ENCODE data around the gene RAMP1.
"Not testable (repeated sequence)": the region's sequence is repeated elsewhere in the genome, so short reads cannot be mapped to it uniquely, and the experiment has no call there.

RAMP1 gene

DNA sequence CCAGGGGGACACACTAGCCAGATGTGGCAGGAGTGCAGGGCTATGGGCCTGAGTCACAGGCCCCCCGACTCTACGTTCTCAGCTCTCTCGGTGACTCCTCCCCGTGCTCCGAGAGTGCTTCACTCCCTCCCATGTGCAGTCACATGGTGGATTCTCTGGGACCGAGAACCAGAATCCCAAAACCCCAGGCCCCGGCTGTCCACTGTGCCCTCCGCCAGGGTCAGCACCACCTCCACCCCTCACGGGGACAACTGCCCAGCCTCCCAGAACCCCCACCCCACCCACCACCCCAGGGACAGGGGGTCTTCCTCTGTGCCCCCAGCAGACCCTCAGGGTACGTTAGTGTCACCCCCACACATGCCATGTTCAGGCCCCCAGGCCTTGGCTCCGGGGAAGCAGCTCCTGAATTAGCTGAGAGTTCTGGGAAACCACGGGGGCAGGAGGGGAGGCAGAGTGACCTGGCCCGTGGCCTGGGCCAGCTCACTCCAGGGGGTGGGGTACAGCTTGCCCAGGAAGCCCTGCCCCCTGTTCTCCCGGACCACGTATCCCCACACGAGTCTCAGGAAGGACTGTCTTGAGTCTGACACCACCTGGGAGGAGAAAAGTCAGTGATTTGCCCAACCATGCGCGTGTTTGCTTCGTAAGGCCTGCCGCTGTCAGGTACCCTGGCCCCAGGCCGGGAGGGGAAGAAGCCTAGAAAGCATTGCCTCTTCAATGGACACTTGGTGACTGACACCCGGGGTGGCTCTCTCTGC, 4.4 kb downstream of the RAMP1 start:
- no peak for DNase-seq (ENCODE audit: low spot score)

DNA sequence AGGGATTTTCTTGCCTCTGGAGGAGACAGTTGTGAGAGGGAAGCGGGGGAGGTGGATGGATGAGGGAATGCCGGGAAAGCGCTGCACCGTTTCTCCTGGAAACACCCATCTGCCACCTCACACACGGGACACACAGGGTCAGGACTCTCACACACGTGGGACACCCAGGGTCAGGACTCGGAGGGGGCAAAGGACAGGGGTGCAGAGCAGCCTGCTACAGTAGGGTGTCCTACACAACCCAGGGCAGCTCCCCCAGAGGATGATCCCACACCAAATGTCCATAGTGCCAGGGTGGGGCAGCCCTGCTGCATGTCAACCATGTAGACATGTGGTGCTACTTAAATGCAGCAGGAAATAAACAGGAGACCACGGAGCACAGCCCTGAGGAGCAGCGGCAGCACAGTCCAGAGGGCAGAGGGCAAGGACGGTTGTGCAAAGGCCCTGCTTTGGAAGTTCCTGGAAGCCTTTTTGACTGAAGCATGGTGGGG, 5.1 kb downstream of the RAMP1 start:
- no peak for DNase-seq (ENCODE audit: low spot score)

DNA sequence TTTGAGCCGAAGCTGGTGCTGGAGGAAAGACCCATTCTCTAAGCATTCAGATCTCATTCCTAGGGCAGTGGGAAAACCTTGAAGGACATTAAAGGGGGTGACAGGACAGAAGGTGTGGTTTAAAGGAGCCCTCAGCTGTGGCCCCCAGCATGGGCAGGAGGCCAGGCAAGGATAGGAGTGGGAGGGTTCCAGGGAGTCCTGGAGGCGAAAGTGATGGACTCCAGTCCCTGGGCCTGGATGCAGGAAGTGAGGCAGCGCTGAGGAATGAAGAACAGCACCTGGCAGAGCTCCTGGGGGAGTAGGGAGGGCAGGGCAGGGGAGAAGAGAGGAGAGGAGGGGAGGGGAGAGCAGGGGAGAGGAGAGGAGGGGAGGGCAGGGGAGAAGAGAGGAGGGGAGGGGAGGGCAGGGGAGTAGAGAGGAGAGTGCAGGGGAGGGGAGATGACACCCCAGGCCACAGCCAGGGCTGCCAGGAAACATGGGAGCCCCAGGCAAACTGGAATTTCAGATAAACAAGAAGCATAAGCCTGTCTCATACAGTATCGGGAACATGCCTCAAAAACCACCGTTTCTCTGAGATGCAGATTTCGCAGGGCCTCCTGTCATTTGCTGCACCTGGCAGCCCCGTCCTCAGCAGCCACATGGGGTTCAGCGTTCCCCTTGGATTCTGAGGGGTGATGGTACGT, 5.7 kb downstream of the RAMP1 start:
- DNase-seq (ENCODE audit: low spot score) = no peak

DNA sequence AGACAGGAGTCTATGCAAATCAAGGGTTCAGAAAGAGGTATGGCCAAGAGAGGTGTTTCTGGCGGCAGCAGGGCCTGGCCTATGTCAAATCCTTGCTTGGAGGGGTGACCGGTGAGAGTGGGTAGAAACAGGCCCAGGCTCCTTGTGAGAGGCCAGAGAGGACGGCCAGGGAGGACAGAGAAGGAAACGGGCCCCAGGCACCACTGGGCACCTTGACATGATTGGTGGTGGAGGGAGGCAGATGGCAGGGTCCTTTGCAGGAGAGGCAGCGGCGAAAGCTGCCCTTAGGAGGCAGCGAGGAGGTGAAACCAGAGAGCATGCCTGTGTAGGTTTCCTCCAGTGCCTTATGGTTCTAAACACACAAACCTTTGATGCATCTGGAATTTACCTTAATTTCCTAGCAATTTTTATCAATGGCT, 6.2 kb downstream of the RAMP1 start:
- DNase-seq (ENCODE audit: low spot score) = no peak

DNA sequence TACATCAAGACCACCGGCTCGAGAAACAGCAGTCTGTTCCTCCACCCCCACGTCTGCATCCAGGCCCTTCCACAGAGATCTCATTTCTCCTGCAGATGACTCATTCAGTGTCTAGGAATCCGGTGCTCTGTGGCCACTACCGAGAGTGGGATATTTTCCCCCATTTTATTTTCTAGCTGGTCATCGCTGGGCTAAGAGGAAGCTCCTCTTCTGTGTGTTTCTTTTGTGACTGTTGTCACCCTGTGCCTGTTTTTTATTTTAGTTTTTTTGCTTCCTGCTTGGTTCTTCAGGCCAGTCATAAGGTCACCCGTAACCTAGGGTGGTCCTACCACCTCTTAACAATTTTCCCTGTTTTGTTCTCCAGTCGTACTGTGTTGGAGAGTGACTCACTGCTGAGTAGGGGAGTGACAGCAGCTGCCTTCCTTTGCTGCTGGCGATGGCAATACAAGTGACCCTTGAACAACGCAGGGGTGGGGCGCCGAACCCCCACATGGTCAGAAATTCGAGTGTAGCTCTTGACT, 6.7 kb downstream of the RAMP1 start:
- no peak for DNase-seq (ENCODE audit: low spot score)

DNA sequence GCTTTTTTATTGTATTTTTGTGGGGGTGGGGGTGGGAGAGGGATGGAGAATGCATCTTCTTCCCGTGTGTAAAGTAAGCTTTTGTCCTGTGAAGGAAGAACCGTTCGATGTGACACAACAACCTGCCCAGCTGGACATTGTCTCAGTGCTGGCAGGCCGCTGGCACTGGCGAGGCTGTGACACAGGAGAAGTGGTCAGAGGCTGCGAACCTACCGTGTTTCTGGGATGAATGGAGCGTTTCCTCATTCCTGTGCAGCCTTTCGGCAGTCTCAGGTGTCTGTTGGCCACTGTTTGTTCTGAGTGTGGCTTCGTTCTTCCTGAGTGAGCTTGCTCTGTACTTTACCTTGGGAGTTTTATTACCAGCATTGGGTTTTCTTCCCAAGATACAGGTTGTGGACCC, 8.0 kb downstream of the RAMP1 start:
- no peak for DNase-seq (ENCODE audit: low spot score)

DNA sequence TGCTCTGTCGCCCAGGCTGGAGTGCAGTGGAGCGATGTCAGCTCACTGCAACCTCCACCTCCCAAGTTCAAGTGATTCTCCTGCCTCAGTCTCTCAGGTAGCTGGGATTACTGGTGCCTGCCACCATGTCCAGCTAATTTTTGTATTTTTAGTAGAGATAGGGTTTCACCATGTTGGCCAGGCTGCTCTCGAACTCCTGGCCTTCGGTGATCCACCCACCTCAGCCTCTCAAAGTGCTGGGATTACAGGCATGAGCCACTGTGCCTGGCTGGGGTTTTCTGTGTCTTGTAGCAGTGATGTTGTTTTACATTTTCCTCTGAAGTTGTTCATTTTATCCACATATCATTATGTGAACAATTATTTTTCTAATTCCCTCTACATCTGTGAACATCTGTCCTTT, 8.7 kb downstream of the RAMP1 start:
- not testable (repeated sequence) for DNase-seq (ENCODE audit: low spot score)

DNA sequence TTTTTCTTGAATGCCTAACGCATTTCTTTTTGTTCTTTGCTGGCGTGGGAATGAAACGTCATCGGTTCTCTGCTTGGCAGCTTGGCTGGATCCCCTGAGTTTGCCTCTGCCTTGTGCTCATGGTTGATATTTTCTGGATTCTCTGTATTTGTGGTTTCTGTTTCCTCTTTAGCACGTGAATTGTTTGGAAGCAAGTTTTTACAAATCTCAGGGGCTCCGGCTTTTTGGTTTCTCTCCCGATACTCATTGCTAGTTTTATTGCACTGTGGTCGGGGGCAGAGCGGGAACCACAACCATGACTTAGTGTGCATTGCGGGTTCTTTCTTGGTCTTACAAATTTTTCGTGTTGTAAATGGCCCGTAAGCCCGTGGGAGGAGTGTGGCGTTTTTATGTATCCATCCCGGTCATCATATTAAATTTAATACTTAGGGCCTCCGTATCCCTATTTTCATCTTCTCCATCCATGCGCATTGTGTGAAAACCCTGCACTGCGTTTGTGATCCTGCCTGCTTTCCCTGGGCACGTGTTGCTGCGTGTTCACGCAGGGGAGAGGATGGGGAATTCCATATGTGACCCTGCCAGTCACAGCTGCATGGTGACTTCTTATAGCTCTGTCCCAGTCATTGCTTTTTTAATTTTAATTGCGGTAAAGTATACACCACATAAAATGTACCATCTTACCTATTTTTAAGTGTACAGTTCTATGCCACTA, 9.4 kb downstream of the RAMP1 start:
- no peak for DNase-seq (ENCODE audit: low spot score)

DNA sequence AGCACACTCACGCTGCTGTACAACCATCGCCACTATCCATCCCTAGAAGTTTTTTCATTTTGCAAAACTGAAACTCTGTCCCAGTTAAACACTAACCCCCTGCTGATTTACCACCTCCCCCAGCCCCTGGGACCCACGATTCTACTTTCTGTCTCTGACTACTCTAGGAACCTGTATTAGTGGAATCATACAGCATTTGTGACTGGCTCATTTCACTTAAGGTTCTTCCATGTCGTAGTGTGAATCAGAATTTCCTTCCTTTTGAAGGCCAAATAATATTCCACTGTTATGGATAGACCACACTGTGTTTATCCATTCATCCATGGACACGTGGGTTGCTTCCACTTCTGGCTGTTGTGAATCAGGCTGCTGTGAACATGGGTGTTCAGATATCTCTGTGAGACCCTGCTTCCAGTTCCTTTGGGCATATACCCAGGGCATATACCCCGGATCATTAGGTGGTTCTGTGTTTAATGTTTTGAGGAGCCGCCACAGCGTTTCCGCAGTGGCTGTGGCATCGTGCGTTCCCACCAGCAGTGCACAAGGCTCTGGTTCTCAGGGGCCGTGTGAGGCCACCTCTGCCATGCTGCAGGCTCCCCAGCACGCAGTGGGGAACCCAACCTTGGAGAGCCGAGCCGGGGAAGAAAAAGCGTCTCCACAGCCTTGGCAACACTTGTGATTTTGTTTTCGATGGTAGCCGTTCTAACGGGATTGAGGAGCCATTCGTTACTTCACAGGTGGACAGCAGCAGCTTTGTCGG, 10.1 kb downstream of the RAMP1 start:
- no peak for DNase-seq (ENCODE audit: low spot score)

DNA sequence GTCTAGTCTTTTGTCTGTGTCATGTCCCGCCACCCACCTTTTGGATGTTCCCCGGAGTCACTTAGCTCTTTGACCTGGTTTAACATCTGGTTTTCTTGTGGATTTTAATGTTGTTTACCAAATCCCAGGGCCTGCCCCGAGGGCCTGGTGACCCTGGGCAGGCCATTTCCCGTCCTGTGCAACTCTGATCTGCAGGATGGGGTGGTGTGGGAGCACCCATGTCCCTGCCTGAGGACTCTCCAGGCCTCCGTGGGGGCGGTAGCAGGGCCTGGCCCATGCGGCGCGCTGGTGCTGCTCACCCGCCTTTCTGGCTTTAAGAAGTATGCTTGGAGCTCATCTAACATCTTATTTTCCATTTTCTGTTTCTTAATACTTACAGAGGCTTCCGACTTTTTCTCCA, 10.7 kb downstream of the RAMP1 start:
- no peak for DNase-seq (ENCODE audit: low spot score)

DNA sequence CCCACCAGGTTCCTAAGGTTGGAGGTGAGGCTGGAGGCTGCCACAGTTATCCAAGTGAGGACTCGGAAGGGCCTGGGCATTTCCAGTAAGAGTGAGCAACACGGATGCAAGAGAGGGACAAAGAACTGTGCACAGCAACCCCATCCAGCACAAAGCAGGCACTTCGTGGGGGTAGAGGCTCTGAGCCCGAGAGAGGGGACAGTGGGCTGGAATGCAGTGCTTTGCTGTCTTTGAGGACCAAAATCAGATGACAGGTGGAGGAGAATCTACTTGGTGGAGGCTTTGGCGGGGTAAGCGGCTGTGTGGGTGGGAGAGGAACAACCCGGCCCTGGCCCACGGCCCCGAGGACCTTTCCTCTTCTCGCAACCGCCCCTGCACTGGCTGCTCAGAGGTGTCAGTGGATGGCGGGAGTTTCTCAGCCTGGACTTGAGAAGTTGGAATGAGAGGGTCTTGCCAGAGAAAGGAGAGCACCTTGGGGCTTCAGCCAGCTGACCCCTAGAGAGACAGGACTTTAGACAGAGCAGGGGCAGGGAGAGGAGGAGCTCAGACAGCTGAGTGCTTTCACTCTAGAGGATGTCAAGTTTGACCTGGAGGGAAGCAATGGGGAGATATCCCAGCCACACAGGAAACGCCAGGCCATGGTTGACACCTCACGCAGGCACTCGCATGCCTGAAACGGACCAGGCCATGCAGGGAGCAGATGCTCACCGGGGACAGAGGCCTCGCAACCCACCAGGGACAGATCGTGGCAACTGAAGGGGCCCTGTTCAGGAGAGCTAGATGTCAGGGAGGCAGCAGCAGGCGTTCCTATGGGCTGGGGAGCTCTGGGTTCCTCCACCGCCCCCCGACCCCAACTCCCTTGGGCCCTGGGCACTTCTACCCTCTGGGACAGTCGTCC, 11.6 kb downstream of the RAMP1 start:
- DNase-seq (ENCODE audit: low spot score) = no peak

DNA sequence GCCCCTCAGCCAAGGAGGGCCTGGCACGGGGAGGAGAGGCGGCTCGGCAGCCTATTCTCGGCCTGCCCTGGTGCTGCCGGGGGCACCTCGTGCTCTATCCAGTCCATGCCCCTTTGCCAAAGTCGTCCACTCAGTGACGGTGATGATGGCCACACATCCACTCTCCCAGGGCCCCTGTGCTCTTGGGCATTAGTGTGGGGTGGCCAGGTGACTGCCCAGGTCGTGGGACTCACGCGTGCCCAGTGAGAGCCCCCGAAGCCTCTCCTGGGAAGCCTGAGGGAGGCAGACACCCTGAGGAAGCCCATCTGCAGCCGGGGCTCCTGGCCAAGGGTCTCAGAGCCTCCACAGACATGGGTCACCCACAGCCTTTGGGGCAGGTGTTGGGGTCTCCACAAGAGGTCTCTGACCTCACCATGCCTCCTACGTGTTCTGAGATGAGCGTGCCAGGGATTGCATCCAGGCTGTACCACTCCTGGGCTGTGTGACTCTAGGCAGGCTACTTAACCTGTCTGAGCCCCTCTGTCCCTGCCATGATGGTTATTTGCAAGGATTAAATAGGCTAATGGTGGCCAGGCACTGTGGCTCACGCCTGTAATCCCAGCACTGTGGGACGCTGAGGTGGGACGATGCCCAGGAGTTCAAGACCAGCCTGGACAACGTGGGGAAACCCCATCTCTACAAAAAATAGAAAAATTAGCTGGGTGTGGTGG, 12.9 kb downstream of the RAMP1 start:
- no peak for DNase-seq (ENCODE audit: low spot score)

DNA sequence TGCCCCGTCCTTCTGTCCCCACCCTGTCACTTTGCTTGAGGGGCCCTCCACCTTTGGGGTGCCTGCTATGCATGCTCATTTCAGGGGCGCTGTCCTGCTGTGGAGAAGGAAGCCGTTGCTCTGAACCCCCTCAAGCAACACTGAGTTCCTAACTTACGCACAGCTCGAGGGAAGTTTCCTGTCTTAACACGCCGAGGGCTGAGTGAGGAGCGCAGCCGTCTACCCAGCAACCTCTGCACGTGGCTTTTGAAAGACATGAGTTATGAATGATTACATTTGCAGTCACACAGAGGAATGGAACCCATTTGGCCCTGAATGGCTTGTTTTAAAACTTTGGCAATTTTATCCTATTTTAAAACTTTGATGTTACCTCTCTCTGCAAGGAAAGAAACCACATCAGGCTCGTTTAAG, 14.0 kb downstream of the RAMP1 start:
- no peak for DNase-seq (ENCODE audit: low spot score)

DNA sequence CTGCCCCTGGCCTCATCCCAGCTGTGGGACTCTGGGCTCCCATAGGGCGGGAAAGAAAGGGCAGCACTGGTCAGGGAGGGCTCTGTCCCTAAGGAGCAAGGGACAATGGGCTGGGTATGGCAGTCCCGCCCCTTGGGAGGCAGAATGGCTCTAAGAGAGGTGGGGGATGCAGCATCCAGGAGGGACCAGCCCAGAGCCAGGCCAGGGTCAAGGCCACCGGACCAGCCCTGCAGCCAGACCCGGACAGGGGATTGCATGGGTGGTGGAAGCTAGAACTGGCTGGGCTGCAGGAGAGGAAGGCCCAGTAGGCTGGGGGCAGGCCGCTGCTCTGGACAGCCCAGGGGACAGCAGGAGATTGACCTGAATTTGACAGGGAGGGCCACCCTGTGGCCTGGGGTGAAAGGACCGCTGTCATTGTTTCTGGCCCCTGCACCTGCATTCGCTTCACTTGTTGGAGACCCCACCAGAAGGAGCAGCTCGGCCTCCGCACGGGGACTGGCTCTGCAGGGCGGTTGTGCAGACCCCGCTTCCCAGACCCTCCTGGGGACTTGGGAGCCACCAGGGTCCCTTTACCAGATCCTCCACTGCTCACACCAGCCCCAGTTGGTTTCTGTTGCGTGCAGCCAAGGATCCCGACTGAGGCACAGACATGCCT, 14.6 kb downstream of the RAMP1 start:
- no peak for DNase-seq (ENCODE audit: low spot score)

DNA sequence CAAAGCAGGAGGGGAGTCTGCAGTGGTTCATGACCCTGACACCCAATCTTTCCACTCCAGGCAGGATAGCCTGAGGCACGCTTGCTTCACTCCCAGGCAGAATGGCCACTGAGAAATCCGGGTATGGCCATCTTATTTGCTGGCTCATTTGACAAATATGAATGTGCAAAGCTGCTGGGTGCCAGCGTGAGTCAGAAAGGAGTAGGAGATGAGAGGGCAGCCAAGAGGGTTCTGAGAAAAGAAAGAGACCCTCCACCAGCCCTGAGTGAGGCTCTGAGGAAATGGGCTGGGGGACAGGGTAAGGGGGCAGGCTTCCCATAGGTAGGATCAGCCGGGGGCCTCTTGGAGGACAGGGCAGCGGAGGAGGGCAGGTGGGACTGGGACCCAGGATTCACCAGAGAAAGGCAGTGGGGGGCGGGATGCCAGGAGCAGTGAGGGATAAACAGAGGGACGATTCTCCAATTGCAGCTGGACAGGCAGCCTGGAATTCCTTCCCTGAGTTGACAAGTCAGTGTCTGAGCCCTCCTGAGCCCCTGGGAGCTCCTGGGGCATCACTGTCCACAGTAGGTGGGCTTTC, 15.2 kb downstream of the RAMP1 start:
- DNase-seq (ENCODE audit: low spot score) = no peak

DNA sequence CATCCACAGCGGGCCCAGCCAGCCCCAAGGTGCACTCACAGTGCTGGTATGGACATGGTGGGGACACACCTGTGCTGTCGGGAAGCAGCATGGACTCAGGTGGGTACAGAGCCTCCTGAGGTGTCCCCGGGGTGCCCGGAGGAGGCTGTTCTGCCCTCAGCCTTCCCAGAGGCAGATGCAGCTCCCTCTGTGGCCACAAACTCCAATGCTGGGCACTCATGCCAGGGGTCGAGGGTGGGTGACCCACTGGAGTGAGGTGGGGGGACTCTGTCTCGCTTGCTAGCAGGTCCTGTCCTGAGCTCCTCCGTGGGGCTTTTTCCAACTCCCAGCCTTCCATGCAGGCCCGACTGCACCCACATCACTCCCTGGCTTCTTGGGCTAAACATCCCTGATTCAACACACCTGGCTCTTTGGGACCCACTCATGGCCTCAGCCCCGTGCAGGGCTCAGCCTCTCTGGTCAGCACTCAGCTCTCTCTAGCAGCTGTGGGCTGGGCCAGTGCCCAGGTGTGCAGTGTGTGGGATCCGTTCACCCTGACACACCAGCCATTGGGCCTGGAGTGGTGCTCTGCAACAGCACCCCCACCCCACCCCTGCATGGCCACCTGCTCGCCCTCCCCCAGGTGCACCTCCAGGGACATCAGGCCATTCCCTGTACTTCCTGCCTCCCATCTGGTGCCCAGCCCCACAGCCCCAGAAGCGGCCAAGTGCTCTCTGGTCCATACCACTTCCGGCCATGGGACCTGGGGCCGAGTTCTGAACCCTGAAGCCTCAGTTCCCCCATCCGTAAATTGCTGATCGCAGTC, 16.0 kb downstream of the RAMP1 start:
- DNase-seq (ENCODE audit: low spot score) = no peak

DNA sequence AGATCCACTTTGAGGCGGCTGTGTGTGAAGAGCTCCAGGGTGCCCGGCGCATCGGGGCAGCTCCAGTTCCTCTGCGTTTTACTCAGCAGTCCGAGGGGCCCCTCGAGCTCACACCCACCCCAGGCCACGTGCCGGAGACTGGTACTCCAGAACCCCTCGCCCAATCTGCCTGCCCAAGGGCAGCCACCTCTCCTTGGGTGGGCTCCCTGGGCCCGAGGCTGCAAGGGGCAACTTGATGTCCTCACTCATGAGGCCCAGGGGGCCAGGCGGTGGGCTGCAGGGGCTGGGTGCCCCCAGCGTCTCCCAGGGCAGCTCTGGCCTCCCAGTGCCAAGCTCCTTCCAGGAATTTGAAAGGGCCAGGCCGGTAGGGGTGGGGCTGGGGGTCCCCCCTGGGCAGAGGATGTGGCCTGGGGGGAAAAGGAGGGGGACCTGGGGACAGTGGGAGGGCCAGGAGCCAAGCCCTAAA, 16.7 kb downstream of the RAMP1 start:
- DNase-seq (ENCODE audit: low spot score) = no peak

DNA sequence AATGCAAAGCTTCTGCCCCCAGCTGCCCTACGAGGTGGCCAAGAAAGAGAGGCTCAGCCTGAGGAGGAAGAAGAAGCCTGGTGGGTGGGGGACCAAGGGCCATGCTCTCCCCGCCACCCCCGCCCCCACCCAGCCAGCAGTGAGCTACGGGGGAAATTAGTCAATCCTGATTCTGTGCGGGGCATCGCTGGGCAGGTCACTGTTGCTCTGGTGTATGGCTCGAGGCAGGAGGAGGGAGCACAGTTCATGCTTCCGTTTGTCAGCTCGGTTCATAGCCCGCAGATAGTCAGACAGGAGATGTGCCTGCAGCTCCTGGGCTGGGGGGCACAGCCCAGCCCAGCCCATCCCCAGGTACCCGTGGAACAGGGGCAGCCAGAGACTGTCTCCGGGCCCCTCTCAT, 17.1 kb downstream of the RAMP1 start:
- DNase-seq (ENCODE audit: low spot score) = no peak

All from cerebellar cortex (tissue), 1 donor.